Left renal cortex interstitium (tissue), 4 donors: ENCODE measurements around the gene GRIN2A. TPM values are rescaled to one million over a fixed set of nuclear protein-coding genes. Genes with fewer than 3 reads are reported as not detected.

ENCODE experiments used
- DNase-seq, 4 donors: peaks; one replicate each; pipeline ENCODE4 v3.0.0-alpha.2; 2013; ENCODE audit warnings: low read depth in 4 of 4, low spot score in 2 of 4, missing footprints in 1 of 4
- polyA plus RNA-seq, 4 donors: library from polyadenylated mRNA; unstranded; fragments of 120-200 nt; gene quantifications; one replicate each; pipeline ENCODE4 v1.2.1, GENCODE V29; 2013; ENCODE audit not compliant: insufficient read length in 4 of 4

GRIN2A gene
- polyA plus RNA-seq, 4 donors, result 3.7 to 7.2 (median 5.3) TPM

GRCh38 chr16:9977333-9977897, 204.8 kb downstream of the GRIN2A start:
- no peak for DNase-seq

GRCh38 chr16:9976601-9977000, 205.6 kb downstream of the GRIN2A start:
- no peak for DNase-seq

GRCh38 chr16:9971907-9972306, 210.3 kb downstream of the GRIN2A start:
- DNase-seq, result no peak

GRCh38 chr16:9970796-9971195, 211.4 kb downstream of the GRIN2A start:
- DNase-seq, result no peak

GRCh38 chr16:9970244-9970643, 212.0 kb downstream of the GRIN2A start:
- DNase-seq, result no peak

GRCh38 chr16:9969580-9969979, 212.6 kb downstream of the GRIN2A start:
- no peak for DNase-seq

- DNase-seq, result no peak
These were observed 215.6 kb downstream of the GRIN2A start for GRCh38 chr16:9966569-9967157.

GRCh38 chr16:9965079-9965478, 217.1 kb downstream of the GRIN2A start:
- DNase-seq, result no peak

- DNase-seq, result no peak
These were observed 217.8 kb downstream of the GRIN2A start for GRCh38 chr16:9964426-9964825.

- DNase-seq, result no peak
These were observed 224.8 kb downstream of the GRIN2A start for GRCh38 chr16:9957433-9957832.

GRCh38 chr16:9957002-9957401, 225.2 kb downstream of the GRIN2A start:
- DNase-seq, result no peak

- DNase-seq, result no peak
These were observed 226.6 kb downstream of the GRIN2A start for GRCh38 chr16:9955677-9956076.

- DNase-seq, result no peak
These were observed 228.2 kb downstream of the GRIN2A start for GRCh38 chr16:9953908-9954570.

- DNase-seq, result no peak
These were observed 231.6 kb downstream of the GRIN2A start for GRCh38 chr16:9950658-9951057.

GRCh38 chr16:9949396-9949795, 232.8 kb downstream of the GRIN2A start:
- no peak for DNase-seq

- no peak for DNase-seq
These were observed 233.3 kb downstream of the GRIN2A start for GRCh38 chr16:9948933-9949332.

- no peak for DNase-seq
These were observed 236.1 kb downstream of the GRIN2A start for GRCh38 chr16:9946022-9946720.

- DNase-seq, result no peak
These were observed 239.1 kb downstream of the GRIN2A start for GRCh38 chr16:9943121-9943520.

GRCh38 chr16:9941245-9941644, 241.0 kb downstream of the GRIN2A start:
- no peak for DNase-seq

GRCh38 chr16:9934723-9935508, 247.3 kb downstream of the GRIN2A start:
- no peak for DNase-seq
